Body of pancreas (tissue), 4 donors: Measurements from ENCODE around the gene CDC42SE1.

ENCODE experiments used
- CTCF ChIP-seq, 7 experiments: fragments of 450-650 bp in 4 of 7; fragments of 200-600 bp in 3 of 7; sonication (generic) in 3 of 7; IDR thresholded peaks; one replicate each; pipeline ENCODE4 v1.5.1; 2016 to 2019; ENCODE audit warnings: antibody characterized with exemption in 7 of 7
- POLR2A ChIP-seq, 3 donors: fragments of 450-650 bp; IDR thresholded peaks; one replicate each; pipeline ENCODE4 v1.6.1; 2016; ENCODE audit warnings: antibody characterized with exemption in 3 of 3, mild to moderate bottlenecking in 2 of 3

DNA sequence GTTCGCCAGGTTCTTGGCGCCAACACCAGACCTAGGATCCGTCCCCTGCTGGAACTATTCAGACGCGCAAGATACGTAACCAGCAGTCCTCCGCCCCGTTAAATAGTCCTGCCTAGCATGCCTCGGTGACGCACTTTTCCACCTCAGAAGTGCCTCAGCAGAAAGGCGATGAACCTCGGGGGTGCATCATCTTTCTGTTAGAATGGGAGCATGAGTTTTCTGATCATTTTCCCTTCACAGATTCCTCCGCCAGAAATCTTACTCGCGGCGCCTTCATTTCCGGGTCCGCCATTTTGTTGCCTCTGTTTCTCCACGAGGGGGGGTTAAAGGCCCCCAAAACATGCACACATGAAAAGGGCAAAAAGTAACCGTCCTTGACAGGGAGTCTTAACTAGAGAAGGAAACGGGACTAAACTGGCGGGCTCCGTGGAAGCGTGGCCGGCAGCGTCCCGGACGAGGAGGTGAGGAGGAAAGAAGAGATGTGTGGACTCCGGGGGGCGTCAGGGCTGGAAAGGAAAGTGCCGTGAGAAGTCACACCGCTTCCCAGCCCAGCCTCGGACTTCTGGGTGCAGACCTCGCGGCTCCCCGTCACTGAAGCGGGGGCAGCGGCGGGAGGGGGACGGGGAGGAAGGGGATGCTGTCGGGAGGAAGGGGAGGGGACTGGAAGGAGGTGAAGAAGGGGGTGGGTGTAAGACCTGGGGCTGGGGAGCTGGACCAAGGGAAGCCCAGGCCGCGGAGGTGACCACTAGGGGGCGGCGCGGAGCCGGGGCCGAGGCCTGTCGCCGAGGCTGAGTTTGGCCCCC, 11.3 kb upstream of the CDC42SE1 start, which contains the start of gene GABPB2:
- TF ChIP-seq CTCF (IDR thresholded peaks at IDR 0.05) (peak; percentile 85 to 93 (median 91)), POLR2A (IDR thresholded peaks at IDR 0.05) (peak; percentile 61 to 90 (median 83))
